WTC11 (cell line): ENCODE measurements around the gene ANTXR2.

ENCODE experiments used
- GABPB1 ChIP-seq: sonication (generic); formaldehyde crosslinking; IDR thresholded peaks from 2 replicates; pipeline ENCODE4 v1.8.1; 2023; ENCODE audit warnings: mild to moderate bottlenecking, missing genetic modification reagents
- HMGXB4 ChIP-seq: sonication (generic); formaldehyde crosslinking; IDR thresholded peaks from 2 replicates; pipeline ENCODE4 v1.8.1; 2023; ENCODE audit warnings: mild to moderate bottlenecking, moderate library complexity, missing genetic modification reagents
- TF ChIP-seq, protein P1 (sequence below): sonication (generic); formaldehyde crosslinking; IDR thresholded peaks from 2 replicates; pipeline ENCODE4 v1.8.1; 2022; ENCODE audit warnings: low read depth, mild to moderate bottlenecking, moderate library complexity, missing genetic modification reagents, borderline replicate concordance
- TF ChIP-seq, protein P2 (sequence below): sonication (generic); formaldehyde crosslinking; IDR thresholded peaks from 2 replicates; pipeline ENCODE4 v1.8.0; 2022; ENCODE audit warnings: mild to moderate bottlenecking, missing genetic modification reagents
- TF ChIP-seq, protein P3 (sequence below): fragments of 200-600 bp; IDR thresholded peaks from 2 replicates; pipeline ENCODE4 v1.8.0; 2022; ENCODE audit warnings: antibody characterized with exemption

GRCh38 chr4:80103629-80104028 is 30.6 kb upstream of the ANTXR2 start:
- TF ChIP-seq, protein P1, sequence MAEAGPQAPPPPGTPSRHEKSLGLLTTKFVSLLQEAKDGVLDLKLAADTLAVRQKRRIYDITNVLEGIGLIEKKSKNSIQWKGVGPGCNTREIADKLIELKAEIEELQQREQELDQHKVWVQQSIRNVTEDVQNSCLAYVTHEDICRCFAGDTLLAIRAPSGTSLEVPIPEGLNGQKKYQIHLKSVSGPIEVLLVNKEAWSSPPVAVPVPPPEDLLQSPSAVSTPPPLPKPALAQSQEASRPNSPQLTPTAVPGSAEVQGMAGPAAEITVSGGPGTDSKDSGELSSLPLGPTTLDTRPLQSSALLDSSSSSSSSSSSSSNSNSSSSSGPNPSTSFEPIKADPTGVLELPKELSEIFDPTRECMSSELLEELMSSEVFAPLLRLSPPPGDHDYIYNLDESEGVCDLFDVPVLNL = no peak
- TF ChIP-seq GABPB1 (CRISPR knock-in tag) (no peak), HMGXB4 (CRISPR knock-in tag) (no peak)
- TF ChIP-seq, protein P2, sequence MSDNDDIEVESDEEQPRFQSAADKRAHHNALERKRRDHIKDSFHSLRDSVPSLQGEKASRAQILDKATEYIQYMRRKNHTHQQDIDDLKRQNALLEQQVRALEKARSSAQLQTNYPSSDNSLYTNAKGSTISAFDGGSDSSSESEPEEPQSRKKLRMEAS = no peak
- TF ChIP-seq, protein P3, sequence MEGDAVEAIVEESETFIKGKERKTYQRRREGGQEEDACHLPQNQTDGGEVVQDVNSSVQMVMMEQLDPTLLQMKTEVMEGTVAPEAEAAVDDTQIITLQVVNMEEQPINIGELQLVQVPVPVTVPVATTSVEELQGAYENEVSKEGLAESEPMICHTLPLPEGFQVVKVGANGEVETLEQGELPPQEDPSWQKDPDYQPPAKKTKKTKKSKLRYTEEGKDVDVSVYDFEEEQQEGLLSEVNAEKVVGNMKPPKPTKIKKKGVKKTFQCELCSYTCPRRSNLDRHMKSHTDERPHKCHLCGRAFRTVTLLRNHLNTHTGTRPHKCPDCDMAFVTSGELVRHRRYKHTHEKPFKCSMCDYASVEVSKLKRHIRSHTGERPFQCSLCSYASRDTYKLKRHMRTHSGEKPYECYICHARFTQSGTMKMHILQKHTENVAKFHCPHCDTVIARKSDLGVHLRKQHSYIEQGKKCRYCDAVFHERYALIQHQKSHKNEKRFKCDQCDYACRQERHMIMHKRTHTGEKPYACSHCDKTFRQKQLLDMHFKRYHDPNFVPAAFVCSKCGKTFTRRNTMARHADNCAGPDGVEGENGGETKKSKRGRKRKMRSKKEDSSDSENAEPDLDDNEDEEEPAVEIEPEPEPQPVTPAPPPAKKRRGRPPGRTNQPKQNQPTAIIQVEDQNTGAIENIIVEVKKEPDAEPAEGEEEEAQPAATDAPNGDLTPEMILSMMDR = no peak
